ENCODE data around the gene GATAD2A.

The GATAD2A gene

GRCh38 chr19:19534556-19535265 is 129.2 kb downstream of the GATAD2A start:
- H3K4me3 ChIP-seq (replicated peaks in 1 of 2; ENCODE audit: low read depth in 2 of 2, low read length in 2 of 2), result no peak overlapping the region
- DNase-seq (ENCODE audit: low read depth in 2 of 2), result no peak
- no peak for TF ChIP-seq CTCF (IDR thresholded peaks at IDR 0.05; ENCODE audit: low read depth, low read length)

- TF ChIP-seq CTCF (IDR thresholded peaks at IDR 0.05; ENCODE audit: low read depth, low read length), result no peak
- no peak overlapping the region for H3K4me3 ChIP-seq (replicated peaks in 1 of 2; ENCODE audit: low read depth in 2 of 2, low read length in 2 of 2)
- no peak for DNase-seq (ENCODE audit: low read depth in 2 of 2)
These were observed 130.1 kb downstream of the GATAD2A start for GRCh38 chr19:19535311-19536191.

- no peak overlapping the region for H3K4me3 ChIP-seq (replicated peaks in 1 of 2; ENCODE audit: low read depth in 2 of 2, low read length in 2 of 2)
- no peak for DNase-seq (ENCODE audit: low read depth in 2 of 2)
- TF ChIP-seq CTCF (IDR thresholded peaks at IDR 0.05; ENCODE audit: low read depth, low read length), result no peak
These were observed 131.9 kb downstream of the GATAD2A start for GRCh38 chr19:19537075-19538048.

- TF ChIP-seq CTCF (IDR thresholded peaks at IDR 0.05; ENCODE audit: low read depth, low read length), result no peak
- no peak for DNase-seq (ENCODE audit: low read depth in 2 of 2)
- no peak within 1 kb of the TSS for H3K4me3 ChIP-seq (replicated peaks in 1 of 2; ENCODE audit: low read depth in 2 of 2, low read length in 2 of 2)
These were observed 132.7 kb downstream of the GATAD2A start, which contains the start of gene CILP2 for GRCh38 chr19:19538061-19538784. Gene CILP2 (plus strand): TSS chr19:19538265. CDS start chr19:19538350, 85 bp downstream.

- peak in 1 of 2 donors; percentile 20 for DNase-seq (ENCODE audit: low read depth in 2 of 2)
- TF ChIP-seq CTCF (IDR thresholded peaks at IDR 0.05; ENCODE audit: low read depth, low read length), result no peak
- no peak overlapping the region for H3K4me3 ChIP-seq (replicated peaks in 1 of 2; ENCODE audit: low read depth in 2 of 2, low read length in 2 of 2)
These were observed 133.3 kb downstream of the GATAD2A start for GRCh38 chr19:19538785-19539166.

- DNase-seq (ENCODE audit: low read depth in 2 of 2), result no peak
These were observed 134.2 kb downstream of the GATAD2A start for GRCh38 chr19:19539698-19540063.

More at GRCh38 chr19:19539698-19540063, 134.2 kb downstream of the GATAD2A start:
- H3K4me3 ChIP-seq (replicated peaks in 1 of 2; ENCODE audit: low read depth in 2 of 2, low read length in 2 of 2), result no peak overlapping the region
- TF ChIP-seq CTCF (IDR thresholded peaks at IDR 0.05; ENCODE audit: low read depth, low read length), result no peak

Measured in cardiac fibroblast (primary cell).